Kasumi-1 (cell line): ENCODE measurements around the gene IRF2BPL.
A peak's percentile ranks its signal among the peaks of the same experiment; 100 is the strongest.

ENCODE experiments used
- DNase-seq, 2 experiments: peaks; one replicate each; lab custom pipeline; 2025; lab: John Stamatoyannopoulos, UW

IRF2BPL gene

GRCh38 chr14:77028384-77029231 lies at the start of gene IRF2BPL:
IRF2BPL (minus strand) TSS chr14:77028708; CDS start chr14:77027792, 916 bp downstream.
- DNase-seq, result peak; percentile 94 to 95

DNA sequence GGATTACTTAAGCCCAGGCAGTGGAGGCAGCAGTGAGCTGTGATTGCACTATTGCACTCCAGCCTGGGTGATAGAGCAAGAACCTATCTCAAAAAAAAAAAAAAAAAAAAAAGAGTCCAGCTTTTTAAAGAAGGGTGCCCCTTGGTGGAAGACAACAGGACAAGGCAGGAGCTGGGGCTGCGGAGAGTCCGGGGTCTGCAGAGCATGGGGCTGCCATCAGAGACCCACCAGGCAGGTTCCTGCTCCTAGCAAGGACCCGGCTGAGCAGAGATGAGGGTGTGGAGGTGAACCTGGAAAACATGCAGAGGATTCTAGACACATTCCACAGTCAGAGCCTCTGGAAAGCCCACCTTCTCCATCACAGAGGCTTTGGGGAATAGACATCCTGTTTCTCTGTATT lies 48.5 kb upstream of the IRF2BPL start:
- no peak for DNase-seq

- DNase-seq, result no peak
Measured at GRCh38 chr14:77076113-77076631, 47.7 kb upstream of the IRF2BPL start.

- DNase-seq, result no peak
Measured at GRCh38 chr14:77074969-77075368, 46.5 kb upstream of the IRF2BPL start.

GRCh38 chr14:77071938-77072388 lies 43.5 kb upstream of the IRF2BPL start:
- DNase-seq, result no peak

DNA sequence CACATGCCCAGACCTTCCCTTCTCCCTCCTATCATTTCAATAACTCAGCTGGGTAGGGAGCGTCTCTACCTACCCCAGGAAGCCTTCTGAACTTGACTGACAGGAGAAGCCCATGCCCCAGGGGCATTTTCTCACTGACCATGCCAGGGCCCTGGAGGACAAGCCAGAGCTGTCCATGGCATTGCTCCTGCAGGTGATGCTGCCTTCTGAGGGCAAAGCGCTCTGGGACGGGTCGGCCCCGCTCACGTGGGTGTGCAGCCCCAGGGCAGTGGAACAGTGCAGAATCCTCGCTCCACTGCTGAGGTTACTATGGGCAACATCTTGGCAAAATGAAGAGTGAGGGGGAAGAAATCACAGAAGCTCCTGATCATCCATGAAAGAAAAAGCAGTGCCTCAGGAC lies 41.0 kb upstream of the IRF2BPL start:
- no peak for DNase-seq

DNA sequence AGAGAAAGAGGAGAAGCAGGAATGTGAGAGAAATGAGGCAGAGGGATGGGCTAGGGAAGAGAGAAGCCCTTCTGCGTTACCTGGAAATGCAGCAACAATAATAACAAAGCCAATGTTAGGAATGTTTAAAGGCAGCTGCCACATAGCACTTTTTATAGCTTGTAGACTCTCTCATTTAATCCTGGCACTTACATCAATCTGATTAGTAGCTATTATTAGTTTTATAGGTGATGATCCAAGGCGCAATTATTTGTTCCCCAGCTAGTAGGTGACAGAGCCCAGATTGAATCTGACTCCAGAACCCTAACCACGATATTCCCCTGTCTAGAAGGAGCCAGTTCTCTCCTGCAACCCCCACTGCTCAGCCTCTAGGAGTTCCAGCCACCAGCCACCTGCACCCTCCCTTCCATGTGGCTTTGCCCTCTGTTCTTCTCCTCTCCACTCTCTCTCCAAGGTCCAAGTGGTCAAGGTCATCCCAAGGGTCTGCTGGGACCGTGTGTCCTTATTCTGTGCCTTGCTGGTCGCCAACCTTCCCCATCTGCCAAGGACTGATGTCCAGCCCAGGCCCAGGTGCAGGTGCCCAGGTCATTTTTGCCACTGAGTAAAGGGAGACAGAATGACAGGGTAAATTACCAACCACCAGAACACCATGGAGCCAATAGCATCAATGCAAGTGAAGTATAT lies 40.2 kb upstream of the IRF2BPL start:
- no peak for DNase-seq

DNA sequence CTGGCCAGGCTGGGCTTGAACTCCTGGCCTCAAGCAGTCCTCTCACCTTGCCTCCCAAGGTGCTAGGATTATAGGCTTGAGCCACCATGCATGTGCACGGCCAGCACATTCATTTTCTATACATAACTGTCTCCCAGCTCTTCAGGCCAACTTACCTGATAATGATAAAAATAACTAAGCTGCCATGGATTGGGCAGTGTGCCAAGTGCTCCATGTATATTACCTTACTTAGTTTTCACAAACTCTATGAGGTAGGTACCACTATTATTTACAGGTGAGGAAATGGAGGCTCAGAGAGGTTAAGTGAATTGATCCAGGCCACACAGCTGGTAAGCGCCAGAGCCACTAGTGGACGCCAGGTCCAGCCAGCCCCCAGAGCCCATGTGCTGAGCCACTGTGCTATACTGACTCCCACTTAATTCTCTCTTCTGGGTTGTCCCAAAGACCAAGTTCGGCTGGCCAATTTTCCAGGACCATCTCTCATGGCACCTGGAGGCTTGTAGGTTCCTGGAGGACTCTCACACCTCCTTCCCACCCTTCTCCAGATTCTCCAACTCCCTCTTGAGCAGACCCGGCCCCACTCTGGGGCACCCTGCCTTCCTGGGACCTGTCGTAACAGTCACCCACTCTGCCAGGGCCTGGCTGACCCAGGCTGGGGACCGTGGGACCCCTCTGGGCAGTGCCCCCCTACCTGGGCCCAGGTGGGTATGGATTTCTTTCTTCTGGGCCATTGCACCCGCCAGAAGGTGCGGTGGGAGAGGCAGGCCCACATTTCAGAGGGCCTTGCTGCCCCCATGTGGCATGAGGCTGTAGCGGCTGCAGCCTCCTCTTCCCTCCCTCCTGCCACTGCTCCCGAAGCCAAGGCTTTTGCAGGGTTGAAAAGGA lies 39.4 kb upstream of the IRF2BPL start:
- peak; percentile 59 to 64 for DNase-seq

- DNase-seq, result no peak
Measured at GRCh38 chr14:77066578-77067172, 38.2 kb upstream of the IRF2BPL start.

DNA sequence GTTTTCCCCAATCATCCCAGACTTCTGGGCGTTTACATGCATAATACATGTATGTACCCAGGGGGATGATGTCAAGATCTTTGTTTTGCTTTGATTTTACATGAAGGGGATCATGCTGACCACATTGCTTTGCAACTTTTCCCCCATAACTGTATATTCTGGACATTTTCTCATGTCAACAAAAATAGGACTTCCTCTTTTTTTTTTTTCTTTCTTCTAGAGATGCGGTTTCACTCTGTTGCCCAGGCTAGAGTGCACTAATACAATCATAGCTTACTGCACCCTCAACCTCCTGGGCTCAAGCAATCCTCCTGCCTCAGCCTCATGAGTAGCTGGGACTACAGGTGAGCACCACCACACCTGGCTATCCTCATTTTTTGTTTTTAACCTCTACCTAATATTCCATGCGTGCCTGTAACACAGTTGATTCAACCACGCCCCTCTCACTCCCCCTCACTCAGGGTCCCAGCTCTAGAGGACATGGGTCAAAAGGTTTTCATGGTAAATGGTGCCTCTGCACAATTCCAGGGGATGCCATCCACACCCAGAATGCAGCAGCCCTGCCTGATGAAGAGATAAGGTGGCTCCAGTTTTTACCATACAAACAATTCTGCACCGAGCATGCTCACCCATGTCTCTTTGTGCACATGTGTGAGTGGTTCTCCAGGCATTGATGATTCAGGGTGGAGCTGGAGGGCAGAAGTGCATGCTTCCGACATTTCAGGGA lies 37.5 kb upstream of the IRF2BPL start:
- DNase-seq, result no peak

GRCh38 chr14:77064521-77065178 lies 36.1 kb upstream of the IRF2BPL start:
- no peak for DNase-seq

- no peak for DNase-seq
Measured at GRCh38 chr14:77063571-77064171, 35.2 kb upstream of the IRF2BPL start.

GRCh38 chr14:77062261-77062660 lies 33.8 kb upstream of the IRF2BPL start:
- DNase-seq, result no peak

DNA sequence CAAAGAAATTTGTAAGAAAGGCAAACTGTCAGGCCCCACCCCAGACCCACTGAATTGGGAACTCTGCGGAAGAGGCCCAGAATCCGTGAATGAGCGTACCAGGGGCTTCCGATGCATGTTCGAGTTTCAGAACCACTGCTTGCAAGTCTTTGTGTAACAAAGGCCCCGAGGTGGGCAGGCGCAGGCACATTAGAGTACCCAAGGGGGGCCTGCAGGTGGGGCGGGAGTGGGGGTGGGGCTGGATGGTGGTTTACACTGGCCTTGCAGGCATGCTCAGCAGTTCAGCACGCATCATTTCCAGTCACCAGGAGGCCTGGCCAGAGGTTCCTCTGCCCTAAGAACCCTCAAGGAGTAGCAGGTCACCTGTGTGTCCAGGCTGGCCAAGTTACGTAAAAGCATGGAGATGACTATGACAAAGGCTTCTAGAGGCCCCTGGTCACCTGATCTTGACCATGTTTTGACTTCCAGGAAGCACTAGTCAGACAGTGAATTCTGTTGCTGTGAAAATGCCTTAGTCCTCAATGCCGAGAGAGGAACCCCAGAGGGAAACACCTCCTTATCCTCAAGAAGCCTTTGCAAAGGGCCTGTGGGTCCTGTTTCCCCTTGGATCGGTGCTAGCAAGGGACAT lies 33.2 kb upstream of the IRF2BPL start:
- no peak for DNase-seq

DNA sequence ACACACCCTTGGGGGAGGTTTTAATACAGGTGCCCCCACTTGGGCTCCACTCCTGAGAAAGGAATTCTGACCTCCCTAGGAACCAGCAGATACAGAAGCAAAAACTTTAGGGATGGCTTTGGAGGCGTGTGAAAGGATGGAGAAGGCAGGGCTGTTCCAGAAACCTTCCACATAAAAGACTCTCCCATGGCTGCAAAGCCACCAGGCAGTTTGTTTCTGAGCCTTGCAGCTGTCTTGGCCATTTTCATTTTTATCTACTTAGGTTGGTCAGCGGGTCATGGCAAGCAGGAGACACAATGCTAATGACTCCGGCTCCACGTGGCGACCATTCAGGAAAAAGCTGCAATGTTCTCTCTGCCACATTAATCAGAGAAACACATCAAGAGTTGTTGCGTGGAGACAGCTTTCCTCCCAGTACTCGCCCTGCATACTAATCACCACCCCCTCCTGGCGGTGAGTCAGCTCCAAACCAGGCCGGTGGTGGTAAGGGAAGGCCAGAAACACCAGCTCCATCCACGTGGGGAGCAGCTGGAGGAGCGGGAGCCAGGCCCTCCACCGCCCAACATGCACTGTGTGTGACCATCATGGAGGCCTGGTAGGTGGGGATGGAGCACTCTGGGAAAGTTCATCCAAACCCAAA lies 30.9 kb upstream of the IRF2BPL start:
- no peak for DNase-seq

- DNase-seq, result no peak
Measured at GRCh38 chr14:77058785-77059184, 30.3 kb upstream of the IRF2BPL start.

GRCh38 chr14:77058117-77058516 lies 29.6 kb upstream of the IRF2BPL start:
- no peak for DNase-seq

GRCh38 chr14:77055981-77056380 lies 27.5 kb upstream of the IRF2BPL start:
- DNase-seq, result no peak

GRCh38 chr14:77055306-77055705 lies 26.8 kb upstream of the IRF2BPL start:
- DNase-seq, result no peak
